T-helper 2 cell treated with Interferon-gamma antibody and Interleukin-4, amounts not matched to agents 5 μg/mL and 100 μg/mL, for 36 hours (primary cell): ENCODE results near the gene UBE2M.

Experiments used
- DNase-seq: peaks from one replicate; pipeline ENCODE4 v3.0.0; 2021; ENCODE audit warnings: low spot score
- H3K27ac Mint-ChIP-seq: one replicate; pipeline ENCODE4 v1.8.0; 2021; ENCODE audit warnings: mild to moderate bottlenecking, mixed read lengths
- H3K27me3 Mint-ChIP-seq: one replicate; pipeline ENCODE4 v1.8.0; 2021; ENCODE audit warnings: low read depth, mixed read lengths
- H3K36me3 Mint-ChIP-seq: one replicate; pipeline ENCODE4 v1.8.0; 2021; ENCODE audit warnings: low read depth, mixed read lengths
- H3K4me1 Mint-ChIP-seq: one replicate; pipeline ENCODE4 v1.8.0; 2021; ENCODE audit warnings: low read depth, mixed read lengths
- H3K4me3 Mint-ChIP-seq: one replicate; pipeline ENCODE4 v1.8.0; 2022; ENCODE audit warnings: mild to moderate bottlenecking, moderate library complexity, mixed read lengths
- H3K9me3 Mint-ChIP-seq: one replicate; pipeline ENCODE4 v1.8.0; 2021; ENCODE audit warnings: mixed read lengths

Gene UBE2M

GRCh38 chr19:58554494-58555368 is 3.7 kb downstream of the UBE2M start, which contains the start of gene CHMP2A:
CHMP2A (minus strand) TSS chr19:58555105; CDS start chr19:58554212, 893 bp downstream.
- DNase-seq: peak; percentile 98
- Mint-ChIP-seq H3K27ac (peak within 1 kb of the TSS; percentile 99), H3K27me3 (no peaks in the 10 kb centered on the region), H3K36me3 (peaks cover 76% of the 10 kb centered on the region), H3K9me3 (no peaks in the 10 kb centered on the region), H3K4me1 (peaks cover 38% of the 10 kb centered on the region), H3K4me3 (peak within 1 kb of the TSS; percentile 96)

- peak overlapping the region; percentile 99 for H3K27ac Mint-ChIP-seq
- no peaks in the 10 kb centered on the region for H3K9me3 Mint-ChIP-seq
- no peaks in the 10 kb centered on the region for H3K27me3 Mint-ChIP-seq
- DNase-seq: peak; percentile 3
- peaks cover 80% of the 10 kb centered on the region for H3K36me3 Mint-ChIP-seq
- H3K4me1 Mint-ChIP-seq: peaks cover 35% of the 10 kb centered on the region
- peak overlapping the region; percentile 96 for H3K4me3 Mint-ChIP-seq
Measured at GRCh38 chr19:58553799-58554493, 4.5 kb downstream of the UBE2M start.

- H3K9me3 Mint-ChIP-seq: no peaks in the 10 kb centered on the region
- no peak overlapping the region for H3K4me3 Mint-ChIP-seq
- H3K27me3 Mint-ChIP-seq: no peaks in the 10 kb centered on the region
- peaks cover 84% of the 10 kb centered on the region for H3K36me3 Mint-ChIP-seq
- no peak for DNase-seq
- peaks cover 35% of the 10 kb centered on the region for H3K4me1 Mint-ChIP-seq
- peak overlapping the region; percentile 27 for H3K27ac Mint-ChIP-seq
Measured at GRCh38 chr19:58552655-58553054, 5.8 kb downstream of the UBE2M start.

GRCh38 chr19:58551577-58552471 is 6.6 kb downstream of the UBE2M start:
- H3K4me3 Mint-ChIP-seq: no peak overlapping the region
- no peaks in the 10 kb centered on the region for H3K27me3 Mint-ChIP-seq
- DNase-seq: no peak
- no peaks in the 10 kb centered on the region for H3K9me3 Mint-ChIP-seq
- H3K36me3 Mint-ChIP-seq: peaks cover 81% of the 10 kb centered on the region
- H3K27ac Mint-ChIP-seq: no peak overlapping the region
- H3K4me1 Mint-ChIP-seq: peaks cover 30% of the 10 kb centered on the region

GRCh38 chr19:58551123-58551497 is 7.3 kb downstream of the UBE2M start:
- DNase-seq: no peak
- Mint-ChIP-seq H3K27ac (peak overlapping the region; percentile 18), H3K4me1 (peaks cover 32% of the 10 kb centered on the region), H3K27me3 (no peaks in the 10 kb centered on the region), H3K9me3 (no peaks in the 10 kb centered on the region), H3K36me3 (peaks cover 81% of the 10 kb centered on the region), H3K4me3 (no peak overlapping the region)

- no peak for DNase-seq
- Mint-ChIP-seq H3K4me3 (no peak overlapping the region), H3K4me1 (peaks cover 36% of the 10 kb centered on the region), H3K9me3 (no peaks in the 10 kb centered on the region), H3K27ac (peak overlapping the region; percentile 18), H3K27me3 (no peaks in the 10 kb centered on the region), H3K36me3 (peaks cover 85% of the 10 kb centered on the region)
Measured at GRCh38 chr19:58550362-58551122, 7.9 kb downstream of the UBE2M start.

- H3K4me1 Mint-ChIP-seq: peaks cover 31% of the 10 kb centered on the region
- no peaks in the 10 kb centered on the region for H3K9me3 Mint-ChIP-seq
- peaks cover 85% of the 10 kb centered on the region for H3K36me3 Mint-ChIP-seq
- H3K27ac Mint-ChIP-seq: no peak overlapping the region
- DNase-seq: no peak
- no peak overlapping the region for H3K4me3 Mint-ChIP-seq
- H3K27me3 Mint-ChIP-seq: no peaks in the 10 kb centered on the region
Measured at GRCh38 chr19:58549664-58550361, 8.6 kb downstream of the UBE2M start.

GRCh38 chr19:58548859-58549663 is 9.3 kb downstream of the UBE2M start:
- Mint-ChIP-seq H3K4me1 (peaks cover 30% of the 10 kb centered on the region), H3K27ac (no peak overlapping the region), H3K9me3 (no peaks in the 10 kb centered on the region), H3K36me3 (peaks cover 81% of the 10 kb centered on the region), H3K27me3 (no peaks in the 10 kb centered on the region), H3K4me3 (no peak overlapping the region)
- no peak for DNase-seq

GRCh38 chr19:58547323-58548312 is 10.8 kb downstream of the UBE2M start:
- no peak overlapping the region for H3K4me3 Mint-ChIP-seq
- H3K27ac Mint-ChIP-seq: no peak overlapping the region
- peaks cover 71% of the 10 kb centered on the region for H3K36me3 Mint-ChIP-seq
- peaks cover 7% of the 10 kb centered on the region for H3K27me3 Mint-ChIP-seq
- DNase-seq: no peak
- no peaks in the 10 kb centered on the region for H3K9me3 Mint-ChIP-seq
- peaks cover 27% of the 10 kb centered on the region for H3K4me1 Mint-ChIP-seq

- H3K27ac Mint-ChIP-seq: peak overlapping the region; percentile 86
- peaks cover 22% of the 10 kb centered on the region for H3K4me1 Mint-ChIP-seq
- H3K9me3 Mint-ChIP-seq: no peaks in the 10 kb centered on the region
- peaks cover 9% of the 10 kb centered on the region for H3K27me3 Mint-ChIP-seq
- peaks cover 55% of the 10 kb centered on the region for H3K36me3 Mint-ChIP-seq
- DNase-seq: no peak
- H3K4me3 Mint-ChIP-seq: peak overlapping the region; percentile 97
Measured at GRCh38 chr19:58546019-58546530, 12.3 kb downstream of the UBE2M start.
